Testis (tissue), 2 donors: ENCODE data around the gene NFKBIB.

Source experiments
- POLR2A ChIP-seq: fragments of 450-650 bp; IDR thresholded peaks from one replicate; pipeline ENCODE4 v1.6.1; 2017; ENCODE audit warnings: antibody characterized with exemption, mild to moderate bottlenecking, moderate library complexity
- TF ChIP-seq, protein P1 (sequence below), 3 experiments: fragments of 450-650 bp in 2 of 3; fragments of 200-600 bp in 1 of 3; sonication (generic) in 1 of 3; IDR thresholded peaks; one replicate each; pipeline ENCODE4 v1.5.1; 2016 to 2019; ENCODE audit warnings: antibody characterized with exemption in 3 of 3, mild to moderate bottlenecking in 2 of 3, moderate library complexity in 1 of 3

- TF ChIP-seq, protein P1, sequence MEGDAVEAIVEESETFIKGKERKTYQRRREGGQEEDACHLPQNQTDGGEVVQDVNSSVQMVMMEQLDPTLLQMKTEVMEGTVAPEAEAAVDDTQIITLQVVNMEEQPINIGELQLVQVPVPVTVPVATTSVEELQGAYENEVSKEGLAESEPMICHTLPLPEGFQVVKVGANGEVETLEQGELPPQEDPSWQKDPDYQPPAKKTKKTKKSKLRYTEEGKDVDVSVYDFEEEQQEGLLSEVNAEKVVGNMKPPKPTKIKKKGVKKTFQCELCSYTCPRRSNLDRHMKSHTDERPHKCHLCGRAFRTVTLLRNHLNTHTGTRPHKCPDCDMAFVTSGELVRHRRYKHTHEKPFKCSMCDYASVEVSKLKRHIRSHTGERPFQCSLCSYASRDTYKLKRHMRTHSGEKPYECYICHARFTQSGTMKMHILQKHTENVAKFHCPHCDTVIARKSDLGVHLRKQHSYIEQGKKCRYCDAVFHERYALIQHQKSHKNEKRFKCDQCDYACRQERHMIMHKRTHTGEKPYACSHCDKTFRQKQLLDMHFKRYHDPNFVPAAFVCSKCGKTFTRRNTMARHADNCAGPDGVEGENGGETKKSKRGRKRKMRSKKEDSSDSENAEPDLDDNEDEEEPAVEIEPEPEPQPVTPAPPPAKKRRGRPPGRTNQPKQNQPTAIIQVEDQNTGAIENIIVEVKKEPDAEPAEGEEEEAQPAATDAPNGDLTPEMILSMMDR (IDR thresholded peaks at IDR 0.05): no peak
- TF ChIP-seq POLR2A: no peak
Measured at GRCh38 chr19:38890686-38891085, 9.1 kb upstream of the NFKBIB start.
